Measurements from ENCODE around the gene WNT2B.
A peak's percentile ranks its signal among the peaks of the same experiment; 100 is the strongest.

The WNT2B gene

DNA sequence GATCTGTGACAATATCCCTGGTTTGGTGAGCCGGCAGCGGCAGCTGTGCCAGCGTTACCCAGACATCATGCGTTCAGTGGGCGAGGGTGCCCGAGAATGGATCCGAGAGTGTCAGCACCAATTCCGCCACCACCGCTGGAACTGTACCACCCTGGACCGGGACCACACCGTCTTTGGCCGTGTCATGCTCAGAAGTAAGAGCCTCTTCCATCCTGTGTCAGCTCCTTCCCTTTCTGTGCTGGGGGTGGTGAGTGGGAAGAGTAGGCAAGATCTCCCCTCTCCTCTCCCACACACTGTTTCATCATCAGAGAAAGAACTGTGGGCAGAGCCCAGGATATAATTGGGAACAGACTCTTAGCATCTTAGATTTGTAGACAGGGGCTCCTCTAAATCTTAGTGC lies 6.1 kb downstream of the WNT2B start:
- Histone ChIP-seq H3K79me2 (ENCODE audit: control insufficient read depth, insufficient read depth, low read length) (no peaks in the 10 kb centered on the region), H3K27ac (ENCODE audit: low read depth, low read length) (no peak overlapping the region), H4K8ac (ENCODE audit: low read depth, low read length) (no peak overlapping the region), H2AK5ac (ENCODE audit: low read length) (no peak overlapping the region), H3K4me3 (ENCODE audit: low read length) (no peak overlapping the region), H3K36me3 (ENCODE audit: control insufficient read depth, insufficient read depth, low read length) (no peaks in the 10 kb centered on the region), H2BK5ac (ENCODE audit: low read length) (no peak overlapping the region), H4K5ac (ENCODE audit: low read length) (no peak overlapping the region), H3K23ac (ENCODE audit: low read length) (no peak overlapping the region), H3K56ac (ENCODE audit: low read length) (no peak overlapping the region), H3K4me2 (ENCODE audit: low read length) (no peak overlapping the region), H3K27me3 (ENCODE audit: insufficient read depth, low read length, poor library complexity) (peaks cover 5% of the 10 kb centered on the region), H3K4ac (ENCODE audit: low read depth, low read length) (no peak overlapping the region), H3K4me1 (ENCODE audit: control insufficient read depth, low read depth, low read length) (peaks cover 5% of the 10 kb centered on the region), H3K79me1 (ENCODE audit: low read length) (no peaks in the 10 kb centered on the region), H3K18ac (ENCODE audit: low read length) (no peak overlapping the region), H2BK15ac (replicated peaks; ENCODE audit: low read depth) (no peak overlapping the region), H2BK120ac (ENCODE audit: low read depth, low read length) (no peak overlapping the region), H3K9ac (ENCODE audit: low read length) (no peak overlapping the region)
- no peak for DNase-seq
- WGBS (ENCODE audit: extremely low coverage, insufficient coverage, low lambda C conversion rate): no CpG with 5 or more reads among the region's 12 CpGs

DNA sequence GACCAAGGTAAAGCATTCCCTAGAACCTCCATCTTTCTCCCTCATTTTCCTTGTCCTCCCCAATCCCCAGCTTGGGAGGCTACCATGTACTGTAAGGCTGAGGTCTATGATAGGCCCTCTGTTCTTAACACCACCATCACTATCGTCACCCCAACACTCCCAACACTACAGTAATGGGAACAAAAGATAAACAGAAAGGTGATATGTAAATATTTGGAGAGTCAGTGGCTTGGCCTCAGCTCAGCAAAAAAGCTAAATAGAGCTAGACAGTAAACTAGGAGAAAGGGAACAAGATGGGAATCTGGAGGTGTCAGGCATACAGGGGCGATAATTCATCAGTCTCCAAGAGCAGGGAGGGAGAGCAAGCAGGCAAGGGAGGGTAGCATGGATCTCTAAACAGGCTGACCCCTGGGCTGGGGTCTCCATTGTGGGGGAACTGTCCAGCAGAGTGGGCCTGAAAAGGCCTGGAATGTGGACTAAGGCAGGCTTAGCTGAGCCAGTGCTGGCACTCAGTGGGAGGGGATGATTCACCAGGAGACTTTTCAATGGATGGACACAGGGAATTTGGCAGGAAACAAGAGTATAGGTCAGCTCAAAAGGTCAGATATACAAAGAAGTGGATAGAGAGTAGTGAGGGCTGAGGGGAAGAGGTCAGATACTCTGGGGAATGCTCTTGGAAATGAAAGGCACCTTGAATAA lies 6.7 kb downstream of the WNT2B start:
- H3K23ac ChIP-seq (ENCODE audit: low read length): no peak overlapping the region
- H3K27ac ChIP-seq (ENCODE audit: low read depth, low read length): no peak overlapping the region
- H2BK120ac ChIP-seq (ENCODE audit: low read depth, low read length): no peak overlapping the region
- H3K4me3 ChIP-seq (ENCODE audit: low read length): no peak overlapping the region
- H3K56ac ChIP-seq (ENCODE audit: low read length): no peak overlapping the region
- H3K4ac ChIP-seq (ENCODE audit: low read depth, low read length): no peak overlapping the region
- H3K36me3 ChIP-seq (ENCODE audit: control insufficient read depth, insufficient read depth, low read length): no peaks in the 10 kb centered on the region
- no peak overlapping the region for H2BK15ac ChIP-seq (replicated peaks; ENCODE audit: low read depth)
- H3K79me1 ChIP-seq (ENCODE audit: low read length): no peaks in the 10 kb centered on the region
- no peak overlapping the region for H3K18ac ChIP-seq (ENCODE audit: low read length)
- no peak overlapping the region for H4K5ac ChIP-seq (ENCODE audit: low read length)
- no peak overlapping the region for H3K4me2 ChIP-seq (ENCODE audit: low read length)
- no CpG with 5 or more reads among the region's 2 CpGs for WGBS (ENCODE audit: extremely low coverage, insufficient coverage, low lambda C conversion rate)
- H3K79me2 ChIP-seq (ENCODE audit: control insufficient read depth, insufficient read depth, low read length): no peaks in the 10 kb centered on the region
- peak; percentile 63 for DNase-seq
- no peaks in the 10 kb centered on the region for H3K4me1 ChIP-seq (ENCODE audit: control insufficient read depth, low read depth, low read length)
- no peak overlapping the region for H2BK5ac ChIP-seq (ENCODE audit: low read length)
- no peak overlapping the region for H3K9ac ChIP-seq (ENCODE audit: low read length)
- H2AK5ac ChIP-seq (ENCODE audit: low read length): no peak overlapping the region
- no peaks in the 10 kb centered on the region for H3K27me3 ChIP-seq (ENCODE audit: insufficient read depth, low read length, poor library complexity)
- H4K8ac ChIP-seq (ENCODE audit: low read depth, low read length): no peak overlapping the region

DNA sequence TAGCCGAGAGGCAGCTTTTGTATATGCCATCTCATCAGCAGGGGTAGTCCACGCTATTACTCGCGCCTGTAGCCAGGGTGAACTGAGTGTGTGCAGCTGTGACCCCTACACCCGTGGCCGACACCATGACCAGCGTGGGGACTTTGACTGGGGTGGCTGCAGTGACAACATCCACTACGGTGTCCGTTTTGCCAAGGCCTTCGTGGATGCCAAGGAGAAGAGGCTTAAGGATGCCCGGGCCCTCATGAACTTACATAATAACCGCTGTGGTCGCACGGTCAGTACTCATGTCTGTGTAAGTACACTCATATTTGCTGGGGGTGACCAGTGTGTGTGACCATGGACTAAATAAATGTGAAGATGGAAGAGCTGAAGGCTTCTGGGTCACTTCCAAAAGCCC lies 7.4 kb downstream of the WNT2B start:
- Histone ChIP-seq H2BK5ac (ENCODE audit: low read length) (no peak overlapping the region), H3K23ac (ENCODE audit: low read length) (no peak overlapping the region), H3K4ac (ENCODE audit: low read depth, low read length) (no peak overlapping the region), H4K5ac (ENCODE audit: low read length) (no peak overlapping the region), H3K18ac (ENCODE audit: low read length) (no peak overlapping the region), H2AK5ac (ENCODE audit: low read length) (no peak overlapping the region), H3K27ac (ENCODE audit: low read depth, low read length) (no peak overlapping the region), H3K9ac (ENCODE audit: low read length) (no peak overlapping the region), H3K4me3 (ENCODE audit: low read length) (no peak overlapping the region), H3K56ac (ENCODE audit: low read length) (no peak overlapping the region), H2BK15ac (replicated peaks; ENCODE audit: low read depth) (no peak overlapping the region), H3K4me2 (ENCODE audit: low read length) (no peak overlapping the region), H3K27me3 (ENCODE audit: insufficient read depth, low read length, poor library complexity) (no peaks in the 10 kb centered on the region), H2BK120ac (ENCODE audit: low read depth, low read length) (no peak overlapping the region), H3K79me2 (ENCODE audit: control insufficient read depth, insufficient read depth, low read length) (no peaks in the 10 kb centered on the region), H4K8ac (ENCODE audit: low read depth, low read length) (no peak overlapping the region), H3K79me1 (ENCODE audit: low read length) (no peaks in the 10 kb centered on the region), H3K36me3 (ENCODE audit: control insufficient read depth, insufficient read depth, low read length) (no peaks in the 10 kb centered on the region), H3K4me1 (ENCODE audit: control insufficient read depth, low read depth, low read length) (no peaks in the 10 kb centered on the region)
- WGBS (ENCODE audit: extremely low coverage, insufficient coverage, low lambda C conversion rate): no CpG with 5 or more reads among the region's 14 CpGs
- DNase-seq: no peak

DNA sequence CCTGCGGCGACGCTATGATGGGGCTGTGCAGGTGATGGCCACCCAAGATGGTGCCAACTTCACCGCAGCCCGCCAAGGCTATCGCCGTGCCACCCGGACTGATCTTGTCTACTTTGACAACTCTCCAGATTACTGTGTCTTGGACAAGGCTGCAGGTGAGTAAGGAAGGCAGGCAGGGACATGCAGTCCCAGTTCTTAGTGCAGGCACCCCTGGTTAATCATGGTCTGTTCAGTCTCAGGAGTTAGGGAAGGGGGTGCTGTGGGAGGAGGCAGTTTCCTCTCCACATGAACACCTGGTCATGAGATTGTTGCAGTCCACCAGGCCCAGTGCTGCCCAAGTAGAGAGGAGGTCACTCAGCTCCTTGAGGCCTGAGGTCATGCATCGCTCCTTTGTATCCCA lies 8.5 kb downstream of the WNT2B start:
- WGBS (ENCODE audit: extremely low coverage, insufficient coverage, low lambda C conversion rate): no CpG with 5 or more reads among the region's 9 CpGs
- DNase-seq: no peak
- Histone ChIP-seq H3K23ac (ENCODE audit: low read length) (no peak overlapping the region), H2AK5ac (ENCODE audit: low read length) (no peak overlapping the region), H2BK5ac (ENCODE audit: low read length) (no peak overlapping the region), H3K27me3 (ENCODE audit: insufficient read depth, low read length, poor library complexity) (no peaks in the 10 kb centered on the region), H3K56ac (ENCODE audit: low read length) (no peak overlapping the region), H4K8ac (ENCODE audit: low read depth, low read length) (no peak overlapping the region), H2BK120ac (ENCODE audit: low read depth, low read length) (no peak overlapping the region), H3K4me3 (ENCODE audit: low read length) (no peak overlapping the region), H3K9ac (ENCODE audit: low read length) (no peak overlapping the region), H3K4me1 (ENCODE audit: control insufficient read depth, low read depth, low read length) (no peaks in the 10 kb centered on the region), H2BK15ac (replicated peaks; ENCODE audit: low read depth) (no peak overlapping the region), H3K79me1 (ENCODE audit: low read length) (no peaks in the 10 kb centered on the region), H4K5ac (ENCODE audit: low read length) (no peak overlapping the region), H3K4me2 (ENCODE audit: low read length) (no peak overlapping the region), H3K79me2 (ENCODE audit: control insufficient read depth, insufficient read depth, low read length) (no peaks in the 10 kb centered on the region), H3K4ac (ENCODE audit: low read depth, low read length) (no peak overlapping the region), H3K36me3 (ENCODE audit: control insufficient read depth, insufficient read depth, low read length) (no peaks in the 10 kb centered on the region), H3K27ac (ENCODE audit: low read depth, low read length) (no peak overlapping the region), H3K18ac (ENCODE audit: low read length) (no peak overlapping the region)

DNA sequence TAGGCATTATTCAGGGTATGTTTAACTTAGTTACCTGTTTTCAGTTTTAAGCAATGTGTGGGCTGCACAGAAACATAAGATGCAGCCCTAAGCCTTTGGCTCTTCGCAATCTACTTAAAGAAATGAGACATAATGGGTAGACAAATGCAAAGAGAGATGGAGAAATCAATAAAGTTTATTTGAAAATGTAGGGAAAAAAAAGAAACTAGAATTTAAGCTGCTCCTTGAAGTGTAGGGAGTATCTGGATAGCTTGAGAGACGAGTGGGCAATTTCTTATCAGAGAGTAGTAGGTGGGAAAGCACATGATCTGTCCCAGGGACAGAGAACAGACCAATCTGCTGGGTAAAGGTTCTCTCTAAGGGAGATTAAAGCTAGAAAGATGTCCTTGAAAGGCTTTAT lies 8.9 kb downstream of the WNT2B start:
- Histone ChIP-seq H3K4me3 (ENCODE audit: low read length) (no peak overlapping the region), H4K5ac (ENCODE audit: low read length) (no peak overlapping the region), H3K27ac (ENCODE audit: low read depth, low read length) (no peak overlapping the region), H4K8ac (ENCODE audit: low read depth, low read length) (no peak overlapping the region), H3K79me1 (ENCODE audit: low read length) (no peaks in the 10 kb centered on the region), H3K23ac (ENCODE audit: low read length) (no peak overlapping the region), H2AK5ac (ENCODE audit: low read length) (no peak overlapping the region), H2BK5ac (ENCODE audit: low read length) (no peak overlapping the region), H3K27me3 (ENCODE audit: insufficient read depth, low read length, poor library complexity) (no peaks in the 10 kb centered on the region), H3K4me1 (ENCODE audit: control insufficient read depth, low read depth, low read length) (peaks cover under 1% of the 10 kb centered on the region), H2BK15ac (replicated peaks; ENCODE audit: low read depth) (no peak overlapping the region), H3K79me2 (ENCODE audit: control insufficient read depth, insufficient read depth, low read length) (no peaks in the 10 kb centered on the region), H3K4me2 (ENCODE audit: low read length) (no peak overlapping the region), H3K56ac (ENCODE audit: low read length) (no peak overlapping the region), H3K9ac (ENCODE audit: low read length) (no peak overlapping the region), H2BK120ac (ENCODE audit: low read depth, low read length) (no peak overlapping the region), H3K18ac (ENCODE audit: low read length) (no peak overlapping the region), H3K36me3 (ENCODE audit: control insufficient read depth, insufficient read depth, low read length) (no peaks in the 10 kb centered on the region), H3K4ac (ENCODE audit: low read depth, low read length) (no peak overlapping the region)
- no CpG with 5 or more reads among the region's 2 CpGs for WGBS (ENCODE audit: extremely low coverage, insufficient coverage, low lambda C conversion rate)
- no peak for DNase-seq

DNA sequence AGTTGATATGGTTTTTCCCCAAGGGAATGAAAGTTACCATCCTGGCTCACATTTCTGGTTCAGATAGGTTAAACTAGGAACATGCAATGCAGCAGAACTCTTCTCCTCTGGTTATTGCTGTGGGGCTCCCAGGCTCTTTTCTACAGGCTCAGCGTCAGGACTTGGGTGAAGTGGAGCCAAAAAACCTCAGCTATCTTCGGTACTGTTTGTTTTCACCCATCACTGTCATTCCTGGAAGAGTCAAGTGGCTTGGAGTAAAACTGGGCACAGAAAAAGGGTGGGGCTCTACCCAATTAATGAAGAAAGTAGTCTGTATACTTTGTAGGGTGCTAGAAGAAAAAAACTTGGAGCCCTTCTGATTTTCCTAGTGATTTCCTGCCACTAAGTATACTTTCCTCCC lies 9.4 kb downstream of the WNT2B start:
- no peak overlapping the region for H2BK5ac ChIP-seq (ENCODE audit: low read length)
- no peak overlapping the region for H3K23ac ChIP-seq (ENCODE audit: low read length)
- H3K4ac ChIP-seq (ENCODE audit: low read depth, low read length): no peak overlapping the region
- no CpG with 5 or more reads among the region's 2 CpGs for WGBS (ENCODE audit: extremely low coverage, insufficient coverage, low lambda C conversion rate)
- H3K79me1 ChIP-seq (ENCODE audit: low read length): no peaks in the 10 kb centered on the region
- H3K4me2 ChIP-seq (ENCODE audit: low read length): no peak overlapping the region
- no peak overlapping the region for H3K4me3 ChIP-seq (ENCODE audit: low read length)
- no peak overlapping the region for H4K5ac ChIP-seq (ENCODE audit: low read length)
- H3K4me1 ChIP-seq (ENCODE audit: control insufficient read depth, low read depth, low read length): peaks cover 6% of the 10 kb centered on the region
- no peak overlapping the region for H3K27ac ChIP-seq (ENCODE audit: low read depth, low read length)
- no peak overlapping the region for H4K8ac ChIP-seq (ENCODE audit: low read depth, low read length)
- H3K56ac ChIP-seq (ENCODE audit: low read length): no peak overlapping the region
- no peak overlapping the region for H2BK15ac ChIP-seq (replicated peaks; ENCODE audit: low read depth)
- H2BK120ac ChIP-seq (ENCODE audit: low read depth, low read length): no peak overlapping the region
- no peak overlapping the region for H3K9ac ChIP-seq (ENCODE audit: low read length)
- no peak overlapping the region for H2AK5ac ChIP-seq (ENCODE audit: low read length)
- no peak for DNase-seq
- H3K27me3 ChIP-seq (ENCODE audit: insufficient read depth, low read length, poor library complexity): no peaks in the 10 kb centered on the region
- H3K36me3 ChIP-seq (ENCODE audit: control insufficient read depth, insufficient read depth, low read length): no peaks in the 10 kb centered on the region
- H3K18ac ChIP-seq (ENCODE audit: low read length): no peak overlapping the region
- no peaks in the 10 kb centered on the region for H3K79me2 ChIP-seq (ENCODE audit: control insufficient read depth, insufficient read depth, low read length)

Data from mesendoderm (in vitro differentiated cells).